Keratinocyte (primary cell): ENCODE results near the gene SRRT. TPM values are rescaled to one million over a fixed set of nuclear protein-coding genes. Genes with fewer than 3 reads are reported as not detected.
A peak's percentile ranks its signal among the peaks of the same experiment; 100 is the strongest.

ENCODE experiments used
- DNase-seq: peaks from one replicate; pipeline ENCODE4 v3.0.0-alpha.2; 2011; ENCODE audit warnings: low read depth, missing footprints, low spot score
- FAIRE-seq: peaks from 2 replicates; lab custom pipeline; 2011; peaks lifted over from hg19 to GRCh38; lab: Jason Lieb, UNC
- H2AFZ ChIP-seq: 2 replicates; pipeline ENCODE4 v1.6.0; 2012; ENCODE audit warnings: low read length, control low read depth, inconsistent platforms; ENCODE audit not compliant: control insufficient read depth
- H3K27ac ChIP-seq: 2 replicates; pipeline ENCODE4 v1.5.1; 2011; ENCODE audit warnings: low read length; ENCODE audit not compliant: control insufficient read depth, insufficient read depth
- H3K27me3 ChIP-seq: 3 replicates; pipeline ENCODE4 v1.6.0; 2011; ENCODE audit warnings: low read length; ENCODE audit not compliant: control insufficient read depth, insufficient read depth; ENCODE audit errors: extremely low read depth
- H3K36me3 ChIP-seq, 2 experiments: 2 replicates in 1 of 2; 3 replicates in 1 of 2; pipeline ENCODE4 v1.5.1; 2011; ENCODE audit warnings: low read length in 2 of 2, mild to moderate bottlenecking in 1 of 2; ENCODE audit not compliant: control insufficient read depth in 2 of 2, insufficient read depth in 2 of 2; ENCODE audit errors: extremely low read depth in 1 of 2
- H3K4me1 ChIP-seq: 3 replicates; pipeline ENCODE4 v1.5.1; 2011; ENCODE audit warnings: low read length; ENCODE audit not compliant: control insufficient read depth, insufficient read depth; ENCODE audit errors: extremely low read depth
- H3K4me2 ChIP-seq: 3 replicates; pipeline ENCODE4 v1.6.0; 2011; ENCODE audit warnings: low read depth, low read length; ENCODE audit not compliant: control insufficient read depth, insufficient read depth; ENCODE audit errors: extremely low read depth
- H3K4me3 ChIP-seq, 3 experiments: fragments of 200-600 bp in 1 of 3; sonication (generic) in 1 of 3; 2 replicates in 2 of 3; 3 replicates in 1 of 3; pipeline ENCODE4 v1.5.1; 2011 to 2016; ENCODE audit warnings: low read length in 3 of 3, mild to moderate bottlenecking in 3 of 3, control low read depth in 2 of 3, inconsistent platforms in 1 of 3, low read depth in 1 of 3, mixed read lengths in 1 of 3, mixed run types in 1 of 3, moderate library complexity in 1 of 3; ENCODE audit not compliant: control insufficient read depth in 2 of 3, insufficient read depth in 2 of 3; ENCODE audit errors: extremely low read depth in 1 of 3
- H3K79me2 ChIP-seq: 2 replicates; pipeline ENCODE4 v1.6.0; 2012; ENCODE audit warnings: low read length; ENCODE audit not compliant: control insufficient read depth, insufficient read depth
- H3K9ac ChIP-seq: 3 replicates; pipeline ENCODE4 v1.6.0; 2011; ENCODE audit warnings: low read length; ENCODE audit not compliant: control insufficient read depth, insufficient read depth; ENCODE audit errors: extremely low read depth
- H3K9me1 ChIP-seq: 3 replicates; pipeline ENCODE4 v1.6.0; 2011; ENCODE audit warnings: low read length; ENCODE audit not compliant: control insufficient read depth, insufficient read depth; ENCODE audit errors: extremely low read depth
- H3K9me3 ChIP-seq: 2 replicates; pipeline ENCODE4 v1.5.1; 2012; ENCODE audit warnings: low read depth, low read length; ENCODE audit not compliant: control insufficient read depth
- H4K20me1 ChIP-seq: 3 replicates; pipeline ENCODE4 v1.6.0; 2011; ENCODE audit warnings: low read length; ENCODE audit not compliant: control insufficient read depth, insufficient read depth; ENCODE audit errors: extremely low read depth
- EZH2 ChIP-seq: IDR thresholded peaks from one replicate; pipeline ENCODE4 v1.6.1; 2012; ENCODE audit warnings: inconsistent platforms, mild to moderate bottlenecking, low read length, moderate library complexity
- dilution Hi-C: fragments of 300-500 bp; cut with MboI; formaldehyde crosslinking; loops from one replicate; pipeline ENCODE4 v1.7.0; 2020; ENCODE audit warnings: low sequenced_read_pairs; ENCODE audit not compliant: extremely low pct_ligation_motif_present
- polyA plus RNA-seq, 5 experiments: library from polyadenylated mRNA; depleted of rRNA in 3 of 5; stranded (reverse) in 3 of 5; stranded (forward) in 1 of 5; unstranded in 1 of 5; fragments of >200 nt; gene quantifications; 1 replicate in 1 of 5; 2 replicates in 3 of 5; 3 replicates in 1 of 5; pipeline versions ENCODE4 v1.2.1 to v1.2.3, GENCODE V29; 2011 to 2012; ENCODE audit warnings: missing spikeins in 2 of 5, low read depth in 1 of 5, low replicate concordance in 1 of 5
- TF ChIP-seq, protein P1 (sequence below), 3 experiments: IDR thresholded peaks in 1 of 3; conservative IDR thresholded peaks in 1 of 3; optimal IDR thresholded peaks in 1 of 3; 2 replicates in 2 of 3; 3 replicates in 1 of 3; pipeline versions ENCODE3 to v1.5.1; 2011; ENCODE audit warnings: low read length in 3 of 3, mild to moderate bottlenecking in 3 of 3, moderate library complexity in 2 of 3, control low read depth in 1 of 3, inconsistent platforms in 1 of 3; ENCODE audit not compliant: insufficient read depth in 2 of 3; ENCODE audit errors: extremely low read depth in 1 of 3

The SRRT gene
- polyA plus RNA-seq, 1 donor (not counting 4 experiments of a cell fraction or from before 2014, with no cell fraction given): 42.2 TPM

DNA sequence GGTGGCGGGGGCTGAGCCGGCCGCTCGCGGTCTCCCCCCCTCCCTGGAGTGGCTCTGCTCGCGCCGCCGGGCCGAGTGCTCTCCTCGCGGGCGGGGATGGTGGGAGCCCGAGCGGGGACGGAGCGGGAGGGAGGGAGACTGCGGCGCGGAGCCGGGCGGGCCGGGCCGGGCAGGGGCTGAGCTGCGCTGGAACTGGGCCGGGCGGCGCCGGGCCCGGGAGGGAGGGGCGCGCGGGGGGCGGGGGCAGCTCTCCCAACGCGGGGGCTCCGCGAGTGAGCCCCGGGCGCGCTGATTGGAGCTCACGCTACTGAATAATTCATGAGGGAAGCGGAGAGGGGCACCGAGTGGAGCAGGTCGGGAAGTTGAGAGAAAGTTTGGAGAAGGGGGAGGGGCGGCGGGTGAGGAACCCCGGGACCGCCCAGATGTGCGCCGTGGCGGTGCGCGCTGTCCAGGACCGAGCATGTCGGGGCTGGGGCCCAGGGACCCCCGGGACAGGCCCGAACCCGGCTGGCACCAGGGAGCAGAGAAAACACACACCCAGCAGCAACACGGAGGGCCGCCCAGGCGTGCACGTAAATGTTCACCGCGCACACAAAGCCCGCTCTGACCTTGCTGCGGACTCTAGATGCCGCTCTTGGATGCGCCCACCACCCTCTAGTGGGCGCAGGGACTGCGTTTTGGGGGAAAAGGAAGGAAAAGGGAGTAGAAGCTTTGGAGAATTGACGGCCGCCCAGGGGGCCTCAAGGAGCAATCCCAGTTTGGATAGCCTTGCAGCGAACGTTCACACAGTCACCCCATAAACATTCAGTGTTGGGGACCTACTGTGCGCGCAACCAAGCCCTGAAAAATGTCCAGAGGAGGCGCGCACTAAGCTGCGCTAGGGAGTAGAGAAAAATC, 47.3 kb upstream of the SRRT start, which contains the start of gene EPHB4:
Gene EPHB4 (minus strand): TSS at position 194 of the 897 bp plus-strand sequence. CDS start 493 bp downstream, outside the sequence.
- Histone ChIP-seq H3K36me3 (peaks cover 7 to 18% of the 10 kb centered on the region in 2 experiments), H3K4me1 (peaks cover 6% of the 10 kb centered on the region), H3K4me3 (peak within 1 kb of the TSS; percentile 72 to 97 (median 83)), H3K79me2 (peaks cover 45% of the 10 kb centered on the region), H3K9me3 (no peaks in the 10 kb centered on the region), H4K20me1 (peaks cover 4% of the 10 kb centered on the region), H3K27ac (peak within 1 kb of the TSS; percentile 59), H3K9me1 (no peaks in the 10 kb centered on the region), H2AFZ (peak within 1 kb of the TSS; percentile 79), H3K4me2 (peak within 1 kb of the TSS; percentile 99), H3K27me3 (no peaks in the 10 kb centered on the region), H3K9ac (peak within 1 kb of the TSS; percentile 74)
- dilution Hi-C loops: no loop called here
- TF ChIP-seq EZH2: no peak
- TF ChIP-seq, protein P1, sequence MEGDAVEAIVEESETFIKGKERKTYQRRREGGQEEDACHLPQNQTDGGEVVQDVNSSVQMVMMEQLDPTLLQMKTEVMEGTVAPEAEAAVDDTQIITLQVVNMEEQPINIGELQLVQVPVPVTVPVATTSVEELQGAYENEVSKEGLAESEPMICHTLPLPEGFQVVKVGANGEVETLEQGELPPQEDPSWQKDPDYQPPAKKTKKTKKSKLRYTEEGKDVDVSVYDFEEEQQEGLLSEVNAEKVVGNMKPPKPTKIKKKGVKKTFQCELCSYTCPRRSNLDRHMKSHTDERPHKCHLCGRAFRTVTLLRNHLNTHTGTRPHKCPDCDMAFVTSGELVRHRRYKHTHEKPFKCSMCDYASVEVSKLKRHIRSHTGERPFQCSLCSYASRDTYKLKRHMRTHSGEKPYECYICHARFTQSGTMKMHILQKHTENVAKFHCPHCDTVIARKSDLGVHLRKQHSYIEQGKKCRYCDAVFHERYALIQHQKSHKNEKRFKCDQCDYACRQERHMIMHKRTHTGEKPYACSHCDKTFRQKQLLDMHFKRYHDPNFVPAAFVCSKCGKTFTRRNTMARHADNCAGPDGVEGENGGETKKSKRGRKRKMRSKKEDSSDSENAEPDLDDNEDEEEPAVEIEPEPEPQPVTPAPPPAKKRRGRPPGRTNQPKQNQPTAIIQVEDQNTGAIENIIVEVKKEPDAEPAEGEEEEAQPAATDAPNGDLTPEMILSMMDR (optimal IDR thresholded peaks at IDR 0.05 in 1 of 3, IDR thresholded peaks at IDR 0.05 in 1 of 3, conservative IDR thresholded peaks at IDR 0.05 in 1 of 3; ENCODE audit: extremely low read depth in 1 of 3, insufficient read depth in 2 of 3, low read length in 3 of 3): peak in 2 of 3 experiments; percentile 15 to 48
- no peak for FAIRE-seq
- no peak for DNase-seq

- Histone ChIP-seq H3K27me3 (no peaks in the 10 kb centered on the region), H2AFZ (no peak overlapping the region), H3K4me3 (no peak overlapping the region), H3K9me3 (no peaks in the 10 kb centered on the region), H3K4me1 (peaks cover 6% of the 10 kb centered on the region), H3K36me3 (peaks cover 0 to under 1% of the 10 kb centered on the region in 2 experiments), H3K9me1 (no peaks in the 10 kb centered on the region), H4K20me1 (peaks cover 4% of the 10 kb centered on the region), H3K27ac (no peak overlapping the region), H3K9ac (no peak overlapping the region), H3K79me2 (peaks cover 30% of the 10 kb centered on the region), H3K4me2 (no peak overlapping the region)
- TF ChIP-seq, protein P1 (optimal IDR thresholded peaks at IDR 0.05 in 1 of 3, IDR thresholded peaks at IDR 0.05 in 1 of 3, conservative IDR thresholded peaks at IDR 0.05 in 1 of 3; ENCODE audit: extremely low read depth in 1 of 3, insufficient read depth in 2 of 3, low read length in 3 of 3): no peak
- TF ChIP-seq EZH2: no peak
- no peak for DNase-seq
- FAIRE-seq: no peak
- dilution Hi-C loops: no loop called here
Measured at GRCh38 chr7:100829150-100829716, 45.7 kb upstream of the SRRT start.
